SU-DHL-6 (cell line): ENCODE data around the gene DNAJC30.

Source experiments
- CTCF ChIP-seq: fragments of 200-600 bp; sonication (generic); IDR thresholded peaks from one replicate; pipeline ENCODE4 v1.5.1; 2017; ENCODE audit warnings: antibody characterized with exemption, mild to moderate bottlenecking, low read length, moderate library complexity; ENCODE audit not compliant: insufficient read depth, poor library complexity, severe bottlenecking
- EZH2phosphoT487 ChIP-seq: fragments of 200-600 bp; sonication (generic), shearing (Covaris generic); conservative IDR thresholded peaks from 2 replicates; pipeline ENCODE4 v1.6.1; 2018; ENCODE audit warnings: mild to moderate bottlenecking, antibody characterized with exemption, low read length, moderate library complexity, mixed read lengths

GRCh38 chr7:73701357-73701995 is 18.2 kb upstream of the DNAJC30 start:
- TF ChIP-seq CTCF, result peak; percentile 48
- no peak for TF ChIP-seq EZH2phosphoT487
